Testis (tissue), 3 donors: ENCODE results near the gene FSTL4. TPM values are rescaled to one million over a fixed set of nuclear protein-coding genes. Genes with fewer than 3 reads are reported as not detected.

ENCODE experiments used
- DNase-seq: peaks from one replicate; pipeline ENCODE4 v3.0.0-alpha.2; 2019
- H3K27ac ChIP-seq, 2 donors: fragments of 200-600 bp; sonication (generic); one replicate each; pipeline ENCODE4 v1.5.1; 2019
- H3K27me3 ChIP-seq: fragments of 200-600 bp; sonication (generic); one replicate; pipeline ENCODE4 v1.5.1; 2019
- H3K36me3 ChIP-seq: fragments of 200-600 bp; sonication (generic); one replicate; pipeline ENCODE4 v1.5.1; 2017; ENCODE audit warnings: low read depth; ENCODE audit errors: missing control alignments
- H3K4me1 ChIP-seq: fragments of 200-600 bp; sonication (generic); one replicate; pipeline ENCODE4 v1.5.1; 2019
- H3K4me3 ChIP-seq, 2 donors: fragments of 200-600 bp; sonication (generic); one replicate each; pipeline ENCODE4 v1.5.1; 2017 to 2019
- H3K9me3 ChIP-seq: fragments of 200-600 bp; sonication (generic); one replicate; pipeline ENCODE4 v1.5.1; 2017
- CTCF ChIP-seq, 3 experiments: fragments of 450-650 bp in 2 of 3; fragments of 200-600 bp in 1 of 3; sonication (generic) in 1 of 3; IDR thresholded peaks; one replicate each; pipeline ENCODE4 v1.5.1; 2016 to 2019; ENCODE audit warnings: antibody characterized with exemption in 3 of 3, mild to moderate bottlenecking in 2 of 3, moderate library complexity in 1 of 3
- POLR2A ChIP-seq: fragments of 450-650 bp; IDR thresholded peaks from one replicate; pipeline ENCODE4 v1.6.1; 2017; ENCODE audit warnings: antibody characterized with exemption, mild to moderate bottlenecking, moderate library complexity
- WGBS, 2 donors: methylation state at CpG; one replicate each; pipeline ENCODE4 v1.1.5; 2018; 5-methylcytosine and 5-hydroxymethylcytosine counted together
- intact Hi-C: fragments of 100-400 bp; cut with DNase I; formaldehyde crosslinking; loops from one replicate; pipeline ENCODE4 v1.15.1; 2023; ENCODE audit warnings: low total_unique reads
- polyA plus RNA-seq: library from polyadenylated mRNA; stranded (reverse); fragments of 350-450 nt; fragmentation: Illumina TruSeq; extraction: RNeasy Lipid Tissue Mini Kit (QIAGEN cat#74804); gene quantifications from one replicate; pipeline ENCODE4 v1.2.3, GENCODE V29; 2014; ENCODE audit warnings: low read depth, low replicate concordance; ENCODE audit not compliant: insufficient read depth
- total RNA-seq, 2 donors: library from RNA; depleted of rRNA; stranded (reverse); fragments of >200 nt; gene quantifications; one replicate each; pipeline ENCODE4 v1.2.3, GENCODE V29; 2016

FSTL4 gene
- total and polyA plus RNA-seq, 3 donors from 2014 or later: 7.1 to 8.6 (median 7.4) TPM

- no peaks in the 10 kb centered on the region for H3K4me1 ChIP-seq
- H3K9me3 ChIP-seq: no peaks in the 10 kb centered on the region
- no peaks in the 10 kb centered on the region for H3K27me3 ChIP-seq
- intact Hi-C loops: no loop called here
- no peaks in the 10 kb centered on the region for H3K36me3 ChIP-seq
- WGBS, 2 donors: 88 to 91% methylated on average over 6 of the region's 6 CpGs
- no peak for TF ChIP-seq POLR2A
- TF ChIP-seq CTCF (IDR thresholded peaks at IDR 0.05): no peak
- no peak overlapping the region for H3K27ac ChIP-seq
- DNase-seq: no peak
- H3K4me3 ChIP-seq: no peak overlapping the region
Measured at GRCh38 chr5:133429046-133429445, 183.3 kb downstream of the FSTL4 start.

GRCh38 chr5:133428072-133428660 lies 184.2 kb downstream of the FSTL4 start:
- no peak for TF ChIP-seq POLR2A
- no peak for TF ChIP-seq CTCF (IDR thresholded peaks at IDR 0.05)
- intact Hi-C loops: no loop called here
- H3K4me1 ChIP-seq: peaks cover 3% of the 10 kb centered on the region
- no peak overlapping the region for H3K27ac ChIP-seq
- no peak for DNase-seq
- no peaks in the 10 kb centered on the region for H3K9me3 ChIP-seq
- no peaks in the 10 kb centered on the region for H3K27me3 ChIP-seq
- no peaks in the 10 kb centered on the region for H3K36me3 ChIP-seq
- 95 to 97% methylated on average over 4 of the region's 4 CpGs for WGBS, 2 donors
- no peak overlapping the region for H3K4me3 ChIP-seq

- no peaks in the 10 kb centered on the region for H3K27me3 ChIP-seq
- WGBS, 2 donors: 76 to 91% methylated on average over 9 to 11 of the region's 11 CpGs
- TF ChIP-seq POLR2A (no peak), CTCF (IDR thresholded peaks at IDR 0.05) (no peak)
- H3K9me3 ChIP-seq: no peaks in the 10 kb centered on the region
- intact Hi-C loops: no loop called here
- H3K4me3 ChIP-seq: no peak overlapping the region
- no peaks in the 10 kb centered on the region for H3K36me3 ChIP-seq
- no peak overlapping the region for H3K27ac ChIP-seq
- peaks cover 3% of the 10 kb centered on the region for H3K4me1 ChIP-seq
- DNase-seq: no peak
Measured at GRCh38 chr5:133427121-133427777, 185.1 kb downstream of the FSTL4 start.

GRCh38 chr5:133426264-133426663 lies 186.1 kb downstream of the FSTL4 start:
- intact Hi-C loops: no loop called here
- Histone ChIP-seq H3K9me3 (no peaks in the 10 kb centered on the region), H3K4me3 (no peak overlapping the region), H3K4me1 (peaks cover 3% of the 10 kb centered on the region), H3K36me3 (no peaks in the 10 kb centered on the region), H3K27ac (no peak overlapping the region), H3K27me3 (no peaks in the 10 kb centered on the region)
- DNase-seq: no peak
- WGBS, 2 donors: 84 to 89% methylated on average over 9 of the region's 9 CpGs
- TF ChIP-seq POLR2A (no peak), CTCF (IDR thresholded peaks at IDR 0.05) (no peak)

- no peaks in the 10 kb centered on the region for H3K27me3 ChIP-seq
- no peaks in the 10 kb centered on the region for H3K36me3 ChIP-seq
- no peak overlapping the region for H3K27ac ChIP-seq
- TF ChIP-seq CTCF (IDR thresholded peaks at IDR 0.05) (no peak), POLR2A (no peak)
- peaks cover 3% of the 10 kb centered on the region for H3K4me1 ChIP-seq
- 84 to 96% methylated on average over 4 of the region's 4 CpGs for WGBS, 2 donors
- DNase-seq: no peak
- H3K9me3 ChIP-seq: no peaks in the 10 kb centered on the region
- H3K4me3 ChIP-seq: no peak overlapping the region
- intact Hi-C loops: no loop called here
Measured at GRCh38 chr5:133425764-133426163, 186.6 kb downstream of the FSTL4 start.
